CD4-positive, alpha-beta T cell treated with Interleukin-2 at 100 ng/mL for 4 hours (primary cell): Measurements from ENCODE around the gene CAND1.

Experiments used
- DNase-seq: peaks from one replicate; pipeline ENCODE4 v3.0.0-alpha.2; 2020; ENCODE audit warnings: low spot score

CAND1 gene

DNA sequence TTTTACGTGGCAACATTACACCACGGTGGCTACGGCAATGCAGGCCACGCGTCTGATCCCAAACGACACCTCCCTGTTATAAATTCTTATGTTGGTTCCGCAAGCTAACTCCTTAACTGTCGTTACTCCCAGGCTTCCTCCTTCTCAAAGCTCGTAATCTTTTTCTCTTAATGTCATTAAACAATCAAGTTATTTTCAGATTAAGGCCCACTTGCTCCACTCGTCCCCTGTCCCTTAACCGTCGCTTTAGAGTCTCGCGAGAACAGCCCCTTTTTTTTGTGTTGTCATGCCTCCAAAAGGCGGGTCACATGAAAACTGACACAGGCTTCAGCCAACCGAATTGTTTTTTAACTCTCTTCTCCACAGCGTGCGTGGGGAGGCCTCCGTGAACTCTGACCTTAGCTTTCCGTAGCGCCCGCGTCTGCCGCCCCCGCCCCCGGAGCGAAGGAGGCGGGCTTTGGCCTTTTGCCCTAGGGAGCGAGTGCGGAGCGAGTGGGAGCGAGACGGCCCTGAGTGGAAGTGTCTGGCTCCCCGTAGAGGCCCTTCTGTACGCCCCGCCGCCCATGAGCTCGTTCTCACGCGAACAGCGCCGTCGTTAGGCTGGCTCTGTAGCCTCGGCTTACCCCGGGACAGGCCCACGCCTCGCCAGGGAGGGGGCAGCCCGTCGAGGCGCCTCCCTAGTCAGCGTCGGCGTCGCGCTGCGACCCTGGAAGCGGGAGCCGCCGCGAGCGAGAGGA lies at the start of gene CAND1:
TSS of gene CAND1 (plus strand) at position 463 of the 737 bp plus-strand sequence. CDS start 360 bp downstream, outside the sequence.
- peak; percentile 99 for DNase-seq

GRCh38 chr12:67220065-67220464 lies 49.1 kb upstream of the CAND1 start:
- DNase-seq: no peak

GRCh38 chr12:67222302-67222701 lies 46.9 kb upstream of the CAND1 start:
- DNase-seq: no peak

- DNase-seq: no peak
Measured at GRCh38 chr12:67223225-67223624, 45.9 kb upstream of the CAND1 start.

DNA sequence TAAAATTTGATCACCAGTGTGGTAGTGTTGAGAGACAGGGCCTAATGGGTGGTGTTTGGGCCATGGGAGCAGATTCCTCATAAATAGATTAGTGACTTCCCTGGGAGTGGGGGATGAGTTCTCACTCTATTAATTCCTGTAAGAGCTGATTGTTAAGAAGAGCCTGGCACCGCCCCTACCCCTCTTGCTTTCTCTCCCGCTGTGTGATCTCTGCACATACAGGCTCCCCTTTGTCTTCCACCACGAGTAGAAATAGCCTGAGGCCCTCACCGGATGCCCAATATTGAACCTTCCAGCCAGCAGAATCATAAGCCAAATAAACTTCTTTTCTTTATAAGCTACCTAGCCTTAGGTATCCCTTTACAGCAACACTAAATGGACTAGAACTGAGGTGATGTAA lies 31.9 kb upstream of the CAND1 start:
- DNase-seq: no peak

DNA sequence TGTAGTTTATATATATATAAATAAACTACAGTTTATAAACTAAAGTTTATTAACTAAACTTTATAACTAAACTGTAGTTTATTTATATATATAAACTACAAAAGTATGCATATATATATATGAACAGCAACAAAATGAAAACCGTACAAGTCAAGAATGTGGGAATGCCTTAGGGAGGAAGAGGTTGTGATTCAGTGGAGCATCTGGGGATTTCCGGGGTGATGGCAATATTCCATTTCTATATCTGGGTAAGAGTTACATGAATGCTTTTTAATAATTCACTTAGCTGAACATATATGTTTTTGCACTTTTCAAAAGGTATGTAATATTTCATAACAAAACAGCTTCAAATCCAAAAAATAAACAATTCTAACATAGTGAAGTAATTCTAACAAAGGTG lies 30.1 kb upstream of the CAND1 start:
- no peak for DNase-seq

- DNase-seq: no peak
Measured at GRCh38 chr12:67241482-67241881, 27.7 kb upstream of the CAND1 start.

DNA sequence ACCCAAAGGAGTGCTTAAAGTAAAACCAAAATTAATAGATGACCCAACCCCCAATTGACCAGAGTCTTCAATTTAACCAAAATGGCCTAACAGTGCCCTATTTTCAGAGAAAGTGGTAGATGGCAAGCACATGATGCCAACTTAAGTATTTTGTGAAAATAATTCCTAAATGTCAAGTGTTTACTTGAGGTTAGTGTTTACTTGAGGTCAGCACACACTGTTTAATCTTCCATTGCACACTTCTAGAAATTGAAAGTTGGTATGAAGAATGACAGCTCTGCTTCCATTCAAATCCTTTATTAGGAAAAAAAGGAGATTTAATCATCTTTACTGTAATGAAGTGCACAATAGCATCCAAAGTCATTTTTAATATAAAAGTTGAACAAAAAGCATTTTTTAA lies 25.9 kb upstream of the CAND1 start:
- no peak for DNase-seq

DNA sequence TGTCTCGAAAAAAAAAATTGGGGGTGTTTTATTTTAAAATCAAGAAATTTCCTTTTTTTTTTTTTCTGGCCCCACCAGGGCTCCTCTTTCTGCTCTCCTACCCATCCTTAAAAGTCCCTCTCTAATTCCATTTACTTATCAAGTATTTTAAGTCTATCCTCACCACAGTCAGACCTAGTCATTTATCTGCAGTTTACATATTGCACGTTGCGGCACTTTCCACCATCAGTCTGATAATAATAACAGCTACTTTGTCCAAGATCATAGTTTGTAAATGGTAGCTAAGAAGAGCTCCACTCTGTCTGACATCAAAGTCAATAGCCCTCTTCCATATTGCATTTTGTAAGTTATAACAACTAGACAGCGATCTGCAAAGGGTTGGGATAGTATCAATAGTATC lies 23.6 kb upstream of the CAND1 start:
- DNase-seq: no peak

GRCh38 chr12:67251012-67251411 lies 18.1 kb upstream of the CAND1 start:
- no peak for DNase-seq

GRCh38 chr12:67254372-67255026 lies 14.7 kb upstream of the CAND1 start:
- no peak for DNase-seq

DNA sequence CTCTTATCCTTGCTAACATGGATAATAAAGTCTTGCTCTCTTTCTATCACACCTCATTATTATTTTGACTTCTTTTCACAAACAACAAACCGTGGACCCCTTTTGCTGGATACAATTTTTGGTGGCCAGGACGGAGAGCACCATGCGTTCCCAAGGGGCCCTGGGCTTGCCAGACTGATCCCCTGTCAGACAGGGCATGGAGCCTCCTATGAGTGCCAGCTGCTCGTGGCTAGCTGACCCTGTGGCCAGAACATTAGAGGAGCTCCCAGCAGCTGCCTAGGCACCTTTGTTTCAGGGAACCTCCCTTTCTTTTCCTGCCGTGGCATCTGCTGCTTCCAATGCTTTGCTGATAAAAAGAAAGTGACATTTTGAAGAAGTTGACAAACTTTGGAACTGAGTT lies 12.5 kb upstream of the CAND1 start:
- no peak for DNase-seq

DNA sequence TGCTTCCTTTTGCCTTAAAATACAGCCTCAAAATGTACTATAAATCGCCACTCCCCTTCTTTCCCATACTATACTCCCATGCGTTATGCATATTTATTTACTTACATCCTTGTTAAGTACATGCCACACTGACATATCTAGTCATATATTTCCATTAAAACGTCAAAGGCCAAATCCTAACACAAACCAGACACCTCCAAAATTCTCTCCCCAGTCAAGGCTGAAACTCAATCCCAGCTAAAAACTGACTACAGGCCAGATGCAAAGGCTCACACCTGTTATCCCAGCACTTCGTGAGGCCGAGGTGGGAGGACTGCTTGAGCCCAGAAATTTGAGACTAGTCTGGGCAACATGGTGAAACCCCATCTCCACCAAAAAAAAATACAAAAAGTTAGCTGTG lies 5.7 kb upstream of the CAND1 start:
- DNase-seq: no peak

GRCh38 chr12:67268335-67268895 lies 743 bp upstream of the CAND1 start:
- DNase-seq: peak; percentile 96

- peak; percentile 29 for DNase-seq
Measured at GRCh38 chr12:67269633-67270573, 745 bp downstream of the CAND1 start.

DNA sequence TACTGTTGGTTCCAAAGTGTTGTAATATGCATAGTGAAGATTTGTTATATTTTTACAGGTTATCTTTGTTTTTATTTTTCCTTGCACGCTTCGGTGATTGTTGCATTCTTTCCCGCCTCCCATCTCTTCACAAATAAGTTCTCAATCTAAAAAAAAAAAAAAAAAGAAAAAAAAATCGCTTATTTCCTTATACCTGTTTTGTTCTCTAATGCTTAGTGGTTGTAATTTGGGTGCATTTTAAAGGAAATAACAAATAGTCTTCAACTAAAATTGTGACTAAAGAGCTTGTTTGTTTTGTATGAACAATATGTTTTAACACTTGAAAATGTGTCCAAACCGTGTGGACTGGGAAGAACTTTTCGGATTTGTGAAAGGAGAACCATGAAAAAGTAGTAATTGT lies 1.5 kb downstream of the CAND1 start:
- no peak for DNase-seq

DNA sequence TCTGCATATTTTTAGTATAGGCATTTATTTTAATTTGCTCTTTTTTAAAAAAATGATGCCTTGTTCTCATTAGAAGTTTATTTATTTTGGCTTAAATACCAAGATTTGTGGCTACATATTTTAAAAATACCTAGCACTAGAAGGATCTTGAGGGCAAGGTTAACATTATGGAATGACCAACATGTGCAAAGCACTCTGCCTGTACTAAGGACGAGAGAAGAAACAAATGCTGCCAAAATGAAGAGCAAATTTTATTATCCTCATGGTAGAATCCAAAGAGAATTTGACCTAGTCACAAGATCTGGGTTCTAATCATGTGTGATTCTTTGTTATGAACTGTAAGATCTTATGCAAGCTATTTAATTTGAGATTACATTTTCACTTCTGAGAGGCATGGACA lies 2.8 kb downstream of the CAND1 start:
- DNase-seq: no peak

DNA sequence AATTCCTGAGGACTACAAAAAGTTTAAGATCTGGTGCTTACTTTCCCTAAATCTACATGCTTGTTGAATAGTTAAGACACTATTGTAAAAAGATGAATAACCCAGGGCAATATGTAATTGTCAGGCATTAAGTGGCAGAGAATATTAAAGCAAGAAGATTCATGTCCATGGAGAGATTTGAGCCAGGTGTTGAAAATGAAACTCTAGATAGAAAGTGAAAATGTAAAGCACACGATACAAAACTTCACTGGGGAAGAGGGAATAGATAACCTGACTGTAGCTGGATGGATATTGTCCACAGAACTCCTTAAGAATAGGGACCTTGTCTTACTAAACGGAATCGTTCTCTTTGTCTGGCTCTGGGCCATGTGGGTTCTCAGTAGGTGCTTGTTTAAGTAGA lies 5.0 kb downstream of the CAND1 start:
- no peak for DNase-seq

- no peak for DNase-seq
Measured at GRCh38 chr12:67275380-67275913, 6.3 kb downstream of the CAND1 start.

DNA sequence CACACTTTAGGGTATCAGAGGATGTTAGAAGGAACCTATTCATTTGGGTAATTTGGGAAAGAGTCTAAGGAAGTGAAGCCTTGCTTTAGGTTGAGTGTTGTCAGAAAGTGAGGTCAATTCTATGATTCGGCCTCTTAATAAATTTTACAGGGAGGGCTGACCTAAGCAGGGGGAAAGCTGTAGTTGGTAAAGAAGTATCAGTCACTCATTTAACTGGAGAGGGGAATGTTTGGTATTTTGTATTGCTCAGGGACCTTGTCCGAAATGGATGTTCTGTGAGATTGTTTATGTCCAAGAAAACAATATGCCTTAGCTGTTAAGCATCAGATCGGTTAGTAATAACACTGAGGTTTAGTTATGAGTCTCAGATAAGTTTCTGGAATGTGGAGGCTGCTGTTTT lies 7.3 kb downstream of the CAND1 start:
- no peak for DNase-seq

GRCh38 chr12:67279637-67280036 lies 10.5 kb downstream of the CAND1 start:
- no peak for DNase-seq

DNA sequence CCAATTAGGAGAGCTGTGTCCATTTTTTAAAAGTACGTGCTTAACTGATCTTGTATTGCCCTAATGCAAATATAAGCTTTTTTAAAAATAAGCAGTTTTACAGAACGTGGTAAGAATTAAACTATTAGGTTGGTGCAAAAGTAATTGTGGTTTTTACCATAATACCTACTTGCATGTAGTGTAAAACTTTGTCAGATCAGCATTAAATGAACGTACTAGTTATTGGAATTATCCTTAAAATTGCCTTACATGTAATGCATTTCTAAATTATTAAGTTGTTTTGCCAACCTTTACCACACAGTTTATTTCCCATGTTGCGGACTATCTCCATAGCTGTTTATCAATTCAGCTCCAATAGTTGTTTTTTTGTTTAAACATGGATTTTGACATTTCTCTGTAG lies 10.9 kb downstream of the CAND1 start:
- DNase-seq: no peak
